ENCODE data around the gene TNNI3.

Gene TNNI3

DNA sequence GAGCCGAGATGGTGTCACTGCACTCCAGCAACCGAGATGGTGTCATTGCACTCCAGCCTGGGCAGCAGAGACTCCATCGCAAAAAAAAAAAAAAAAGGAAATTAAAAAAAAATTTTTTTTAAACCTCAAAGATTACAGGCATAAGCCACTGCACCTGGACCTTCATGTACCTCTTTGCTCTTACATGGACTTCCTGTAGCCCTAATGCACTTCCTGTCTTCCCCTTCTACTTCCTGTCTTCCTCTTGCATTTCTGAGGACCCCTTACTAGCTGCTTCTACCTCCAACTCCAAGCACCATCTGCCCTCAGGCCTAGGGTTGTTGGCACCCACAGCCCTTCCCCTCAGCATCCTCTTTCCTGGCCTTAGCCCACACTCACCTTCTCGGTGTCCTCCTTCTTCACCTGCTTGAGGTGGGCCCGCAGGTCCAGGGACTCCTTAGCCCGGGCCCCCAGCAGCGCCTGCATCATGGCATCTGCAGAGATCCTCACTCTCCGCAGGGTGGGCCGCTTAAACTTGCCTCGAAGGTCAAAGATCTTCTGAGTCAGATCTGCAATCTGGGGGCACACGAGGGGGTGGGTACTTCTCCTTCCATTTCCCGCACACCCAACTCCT lies 3.8 kb downstream of the TNNI3 start:
- Histone ChIP-seq H3K27me3 (ENCODE audit: insufficient read depth, insufficient read length) (no peaks in the 10 kb centered on the region), H3K36me3 (ENCODE audit: insufficient read depth, insufficient read length, low read length) (no peaks in the 10 kb centered on the region), H3K9ac (ENCODE audit: insufficient read length, low read depth) (no peak overlapping the region), H3K4me1 (ENCODE audit: insufficient read depth, insufficient read length) (peaks cover 6% of the 10 kb centered on the region), H3K4me3 (ENCODE audit: insufficient read length, low read depth) (no peak overlapping the region), H3K9me3 (ENCODE audit: insufficient read depth, low read length) (no peaks in the 10 kb centered on the region)
- DNase-seq (ENCODE audit: low read depth, low spot score): no peak
- TF ChIP-seq SUZ12 (IDR thresholded peaks at IDR 0.05; ENCODE audit: extremely low read depth, insufficient read depth, insufficient read length) (no peak), ZNF274 (IDR thresholded peaks at IDR 0.05; ENCODE audit: low read depth, low read length) (no peak), YY1 (IDR thresholded peaks at IDR 0.05; ENCODE audit: insufficient read depth, insufficient read length) (no peak)

DNA sequence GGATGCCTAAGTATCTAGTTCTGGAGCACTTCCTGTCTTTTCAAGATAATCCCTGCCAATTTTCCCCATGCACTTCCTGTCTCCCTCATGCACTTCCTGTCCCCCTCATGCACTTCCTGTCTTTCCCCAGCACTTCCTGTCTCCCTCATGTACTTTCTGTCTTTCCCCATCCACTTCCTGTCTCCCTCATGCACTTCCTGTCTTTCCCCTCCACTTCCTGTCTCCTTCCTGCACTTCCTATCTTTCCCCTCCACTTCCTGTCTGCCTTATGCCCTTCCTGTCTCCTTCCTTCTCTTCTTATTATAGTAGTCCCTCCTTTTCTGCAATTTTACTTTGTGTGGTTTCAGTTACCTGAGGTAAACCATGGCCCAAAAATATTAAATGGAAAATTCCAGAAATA lies 5.5 kb downstream of the TNNI3 start:
- no peak for DNase-seq (ENCODE audit: low read depth, low spot score)
- no peaks in the 10 kb centered on the region for H3K36me3 ChIP-seq (ENCODE audit: insufficient read depth, insufficient read length, low read length)
- H3K9ac ChIP-seq (ENCODE audit: insufficient read length, low read depth): no peak overlapping the region
- peaks cover 10% of the 10 kb centered on the region for H3K4me1 ChIP-seq (ENCODE audit: insufficient read depth, insufficient read length)
- H3K4me3 ChIP-seq (ENCODE audit: insufficient read length, low read depth): no peak overlapping the region
- TF ChIP-seq YY1 (IDR thresholded peaks at IDR 0.05; ENCODE audit: insufficient read depth, insufficient read length): no peak
- TF ChIP-seq ZNF274 (IDR thresholded peaks at IDR 0.05; ENCODE audit: low read depth, low read length): no peak
- TF ChIP-seq SUZ12 (IDR thresholded peaks at IDR 0.05; ENCODE audit: extremely low read depth, insufficient read depth, insufficient read length): no peak
- H3K27me3 ChIP-seq (ENCODE audit: insufficient read depth, insufficient read length): no peaks in the 10 kb centered on the region
- no peaks in the 10 kb centered on the region for H3K9me3 ChIP-seq (ENCODE audit: insufficient read depth, low read length)

DNA sequence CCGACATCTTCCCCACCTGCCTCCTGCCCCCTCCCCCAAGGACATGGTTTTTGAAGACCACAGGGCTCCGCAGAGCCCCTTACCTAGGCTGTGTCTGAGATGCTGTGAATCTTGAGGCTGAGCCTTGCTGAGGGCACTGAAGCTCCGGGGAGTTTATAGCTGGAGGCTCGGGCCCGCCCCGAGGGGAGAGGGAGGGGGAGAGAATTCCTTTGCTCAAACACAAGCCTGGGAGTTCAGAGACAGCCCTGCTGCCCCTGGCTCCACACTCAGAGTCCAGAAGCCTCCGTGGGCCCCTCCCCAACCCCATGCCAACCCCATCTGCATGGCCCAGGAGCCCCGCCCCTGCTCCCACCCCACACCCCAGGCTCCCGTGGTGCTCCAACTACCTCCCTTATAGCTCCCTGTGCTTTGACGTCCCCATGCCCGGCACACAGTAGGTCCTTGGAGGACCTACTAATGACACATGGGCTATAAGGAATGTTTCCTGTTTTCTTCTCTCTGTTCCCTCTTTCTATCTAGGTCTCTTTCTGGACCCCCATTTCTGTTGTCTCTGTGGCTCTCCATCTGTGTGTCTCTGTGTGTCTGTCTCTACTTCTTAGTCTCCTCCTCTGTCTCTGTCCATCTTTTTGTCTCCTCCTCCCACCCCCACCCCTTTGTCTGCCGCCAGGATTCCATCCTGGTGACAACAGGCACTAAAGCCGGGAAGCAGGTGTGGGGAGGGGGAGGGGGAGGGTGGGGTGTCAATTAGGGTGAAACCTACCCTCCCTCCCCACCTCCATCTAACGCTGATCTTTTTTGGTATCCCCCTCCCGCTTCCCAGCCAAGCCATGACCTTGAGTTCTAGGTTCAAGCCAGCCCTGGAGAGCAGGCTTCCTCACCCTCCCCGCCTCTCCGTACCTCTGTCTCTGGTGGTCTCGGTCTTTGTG lies 8.2 kb downstream of the TNNI3 start, which contains the start of gene TNNT1:
TSS of gene TNNT1 (minus strand) at position 129 of the 926 bp plus-strand sequence. CDS start 2,049 bp downstream, outside the sequence.
- H3K36me3 ChIP-seq (ENCODE audit: insufficient read depth, insufficient read length, low read length): peaks cover 4% of the 10 kb centered on the region
- no peaks in the 10 kb centered on the region for H3K9me3 ChIP-seq (ENCODE audit: insufficient read depth, low read length)
- no peaks in the 10 kb centered on the region for H3K27me3 ChIP-seq (ENCODE audit: insufficient read depth, insufficient read length)
- peak within 1 kb of the TSS; percentile 50 for H3K9ac ChIP-seq (ENCODE audit: insufficient read length, low read depth)
- no peak for DNase-seq (ENCODE audit: low read depth, low spot score)
- H3K4me1 ChIP-seq (ENCODE audit: insufficient read depth, insufficient read length): peaks cover 11% of the 10 kb centered on the region
- H3K4me3 ChIP-seq (ENCODE audit: insufficient read length, low read depth): peak within 1 kb of the TSS; percentile 24
- no peak for TF ChIP-seq SUZ12 (IDR thresholded peaks at IDR 0.05; ENCODE audit: extremely low read depth, insufficient read depth, insufficient read length)
- TF ChIP-seq ZNF274 (IDR thresholded peaks at IDR 0.05; ENCODE audit: low read depth, low read length): no peak
- no peak for TF ChIP-seq YY1 (IDR thresholded peaks at IDR 0.05; ENCODE audit: insufficient read depth, insufficient read length)

DNA sequence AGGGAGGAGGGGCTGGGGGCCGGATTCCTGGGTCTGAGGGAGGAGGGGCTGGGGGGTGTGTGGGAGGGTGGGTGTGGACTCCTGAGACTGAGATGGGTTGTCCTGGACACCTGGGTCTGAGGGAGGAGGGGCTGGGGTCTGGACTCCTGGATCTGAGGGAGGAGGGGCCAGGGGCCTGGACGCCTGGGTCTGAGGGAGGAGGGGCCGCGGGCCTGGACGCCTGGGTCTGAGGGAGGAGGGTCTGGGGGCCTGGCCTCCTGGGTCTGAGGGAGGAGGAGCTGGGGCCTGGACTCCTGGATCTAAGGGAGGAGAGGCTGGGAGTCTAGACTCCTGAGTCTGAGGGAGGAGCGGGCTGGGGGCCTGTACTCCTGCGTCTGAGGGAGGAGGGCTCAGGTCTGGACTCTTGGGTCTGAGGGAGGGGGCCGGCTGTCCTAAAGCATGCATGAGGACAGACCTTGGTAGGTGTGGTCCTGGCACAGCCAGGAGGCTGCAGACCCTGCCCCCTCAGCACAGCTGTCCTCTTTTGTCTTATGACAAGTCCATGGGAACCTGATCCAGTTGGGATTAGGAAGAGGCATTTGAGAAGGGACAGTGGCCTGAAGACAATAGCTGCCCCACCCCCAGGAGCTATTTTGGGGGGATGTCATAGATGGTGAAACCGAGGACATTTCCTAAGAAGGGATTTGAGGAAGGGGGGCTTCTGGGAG lies 9.8 kb downstream of the TNNI3 start:
- peaks cover 4% of the 10 kb centered on the region for H3K36me3 ChIP-seq (ENCODE audit: insufficient read depth, insufficient read length, low read length)
- H3K4me1 ChIP-seq (ENCODE audit: insufficient read depth, insufficient read length): peaks cover 11% of the 10 kb centered on the region
- peak overlapping the region; percentile 17 for H3K9ac ChIP-seq (ENCODE audit: insufficient read length, low read depth)
- H3K27me3 ChIP-seq (ENCODE audit: insufficient read depth, insufficient read length): no peaks in the 10 kb centered on the region
- H3K9me3 ChIP-seq (ENCODE audit: insufficient read depth, low read length): no peaks in the 10 kb centered on the region
- TF ChIP-seq SUZ12 (IDR thresholded peaks at IDR 0.05; ENCODE audit: extremely low read depth, insufficient read depth, insufficient read length) (no peak), ZNF274 (IDR thresholded peaks at IDR 0.05; ENCODE audit: low read depth, low read length) (no peak), YY1 (IDR thresholded peaks at IDR 0.05; ENCODE audit: insufficient read depth, insufficient read length) (no peak)
- H3K4me3 ChIP-seq (ENCODE audit: insufficient read length, low read depth): no peak overlapping the region
- DNase-seq (ENCODE audit: low read depth, low spot score): no peak

DNA sequence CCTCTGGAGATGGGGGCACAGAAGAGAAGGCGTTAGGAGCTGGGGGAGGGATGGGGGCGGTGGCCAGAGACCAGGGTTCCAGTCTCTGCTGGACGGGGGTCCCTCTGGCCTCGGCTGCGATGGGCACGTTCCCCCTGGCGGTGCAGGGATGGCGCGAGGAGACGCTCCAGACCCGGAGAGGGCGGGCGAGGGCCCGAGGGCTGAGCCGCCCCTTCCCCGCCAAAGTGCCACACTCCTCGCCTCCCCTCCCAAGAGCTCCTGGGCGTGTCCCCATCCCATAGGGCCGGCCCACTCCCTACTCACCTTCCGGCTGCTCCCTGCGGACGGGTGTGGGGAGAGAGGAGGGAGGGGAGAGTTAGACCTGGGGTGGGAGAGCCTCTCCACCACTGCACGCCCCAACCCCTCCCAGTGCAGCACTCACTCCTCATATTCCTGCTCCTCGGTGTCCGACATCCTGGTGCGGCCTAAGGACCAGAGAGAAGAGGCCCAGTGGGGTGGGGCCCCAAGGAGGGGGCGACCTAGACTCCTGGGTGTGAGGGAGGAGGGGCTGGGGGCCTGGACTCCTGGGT lies 10.7 kb downstream of the TNNI3 start:
- H3K27me3 ChIP-seq (ENCODE audit: insufficient read depth, insufficient read length): no peaks in the 10 kb centered on the region
- H3K9ac ChIP-seq (ENCODE audit: insufficient read length, low read depth): peak overlapping the region; percentile 85
- peak; percentile 56 for DNase-seq (ENCODE audit: low read depth, low spot score)
- H3K9me3 ChIP-seq (ENCODE audit: insufficient read depth, low read length): no peaks in the 10 kb centered on the region
- peaks cover 11% of the 10 kb centered on the region for H3K4me1 ChIP-seq (ENCODE audit: insufficient read depth, insufficient read length)
- peaks cover 4% of the 10 kb centered on the region for H3K36me3 ChIP-seq (ENCODE audit: insufficient read depth, insufficient read length, low read length)
- H3K4me3 ChIP-seq (ENCODE audit: insufficient read length, low read depth): peak overlapping the region; percentile 55
- TF ChIP-seq SUZ12 (IDR thresholded peaks at IDR 0.05; ENCODE audit: extremely low read depth, insufficient read depth, insufficient read length) (no peak), YY1 (IDR thresholded peaks at IDR 0.05; ENCODE audit: insufficient read depth, insufficient read length) (no peak), ZNF274 (IDR thresholded peaks at IDR 0.05; ENCODE audit: low read depth, low read length) (no peak)

DNA sequence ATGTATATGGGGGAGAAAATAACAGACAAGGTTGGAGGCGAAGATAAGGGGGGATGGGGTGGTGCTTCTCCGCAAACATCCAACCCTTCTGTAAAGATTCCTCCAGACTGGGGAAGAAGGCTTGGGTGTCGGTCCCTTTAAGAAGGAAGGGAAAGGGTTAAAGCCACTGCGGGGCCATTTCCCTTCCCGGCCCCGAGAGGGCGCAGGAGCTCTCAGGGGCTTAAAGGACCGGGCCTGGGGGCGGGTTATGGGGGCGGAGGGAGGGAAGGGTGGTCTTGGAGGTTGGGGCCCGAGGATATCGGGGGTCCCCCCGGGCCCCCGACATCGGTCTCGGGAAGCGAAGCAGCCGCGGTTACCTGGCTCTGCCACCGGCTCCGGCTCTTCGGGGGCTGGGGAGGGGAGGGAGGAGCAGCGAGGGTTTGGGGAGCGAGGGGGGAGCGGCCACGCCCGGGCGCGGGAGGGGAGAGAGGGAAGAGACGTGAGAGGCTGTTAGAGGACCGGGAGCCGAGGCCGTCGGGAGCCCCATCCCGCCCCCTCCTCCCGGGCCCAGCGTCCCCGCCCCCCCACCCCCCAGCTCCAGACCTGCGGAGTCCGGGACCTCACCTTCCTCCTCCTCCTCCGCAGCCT lies 11.3 kb downstream of the TNNI3 start:
- no peaks in the 10 kb centered on the region for H3K9me3 ChIP-seq (ENCODE audit: insufficient read depth, low read length)
- peaks cover 4% of the 10 kb centered on the region for H3K36me3 ChIP-seq (ENCODE audit: insufficient read depth, insufficient read length, low read length)
- TF ChIP-seq SUZ12 (IDR thresholded peaks at IDR 0.05; ENCODE audit: extremely low read depth, insufficient read depth, insufficient read length) (no peak), ZNF274 (IDR thresholded peaks at IDR 0.05; ENCODE audit: low read depth, low read length) (no peak), YY1 (IDR thresholded peaks at IDR 0.05; ENCODE audit: insufficient read depth, insufficient read length) (no peak)
- H3K4me1 ChIP-seq (ENCODE audit: insufficient read depth, insufficient read length): peaks cover 11% of the 10 kb centered on the region
- no peak for DNase-seq (ENCODE audit: low read depth, low spot score)
- no peaks in the 10 kb centered on the region for H3K27me3 ChIP-seq (ENCODE audit: insufficient read depth, insufficient read length)
- peak overlapping the region; percentile 85 for H3K9ac ChIP-seq (ENCODE audit: insufficient read length, low read depth)
- H3K4me3 ChIP-seq (ENCODE audit: insufficient read length, low read depth): peak overlapping the region; percentile 55

Data from NT2/D1 (cell line).